OCI-LY1 (cell line): Measurements from ENCODE around the gene ARFGAP3.

ENCODE experiments used
- CTCF ChIP-seq: fragments of 200-600 bp; sonication (generic), shearing (Covaris generic); IDR thresholded peaks from 2 replicates; pipeline ENCODE4 v1.5.1; 2017; ENCODE audit warnings: mild to moderate bottlenecking, antibody characterized with exemption, low read length, moderate library complexity, mixed read lengths
- EZH2 ChIP-seq: fragments of 200-600 bp; sonication (generic), shearing (Covaris generic); IDR thresholded peaks from 2 replicates; pipeline ENCODE4 v1.8.0; 2017; ENCODE audit warnings: borderline replicate concordance, mixed run types, mild to moderate bottlenecking, antibody characterized with exemption, low read length, moderate library complexity, mixed read lengths

GRCh38 chr22:42877158-42877557 lies 20.1 kb upstream of the ARFGAP3 start:
- TF ChIP-seq EZH2 (no peak), CTCF (no peak)
